ENCODE results near the gene PLEKHM3.

The PLEKHM3 gene

GRCh38 chr2:208065476-208065875 lies 40.1 kb upstream of the PLEKHM3 start:
- DNase-seq (ENCODE audit: low spot score) = no peak
- Histone ChIP-seq H3K27ac (no peak overlapping the region), H3K4me3 (no peak overlapping the region)
- TF ChIP-seq CTCF (IDR thresholded peaks at IDR 0.05) = no peak

- Histone ChIP-seq H3K27ac (no peak overlapping the region), H3K4me3 (no peak overlapping the region)
- DNase-seq (ENCODE audit: low spot score) = no peak
- TF ChIP-seq CTCF (IDR thresholded peaks at IDR 0.05) = no peak
Observed at GRCh38 chr2:208064220-208064961, 39.1 kb upstream of the PLEKHM3 start.

- no peak for TF ChIP-seq CTCF (IDR thresholded peaks at IDR 0.05)
- no peak overlapping the region for H3K27ac ChIP-seq
- no peak overlapping the region for H3K4me3 ChIP-seq
- no peak for DNase-seq (ENCODE audit: low spot score)
Observed at GRCh38 chr2:208062961-208063360, 37.6 kb upstream of the PLEKHM3 start.

GRCh38 chr2:208062113-208062512 lies 36.8 kb upstream of the PLEKHM3 start:
- no peak overlapping the region for H3K4me3 ChIP-seq
- no peak for DNase-seq (ENCODE audit: low spot score)
- H3K27ac ChIP-seq = no peak overlapping the region
- TF ChIP-seq CTCF (IDR thresholded peaks at IDR 0.05) = no peak

- H3K4me3 ChIP-seq = no peak overlapping the region
- H3K27ac ChIP-seq = no peak overlapping the region
- no peak for DNase-seq (ENCODE audit: low spot score)
- no peak for TF ChIP-seq CTCF (IDR thresholded peaks at IDR 0.05)
Observed at GRCh38 chr2:208057108-208057507, 31.8 kb upstream of the PLEKHM3 start.

- no peak for TF ChIP-seq CTCF (IDR thresholded peaks at IDR 0.05)
- DNase-seq (ENCODE audit: low spot score) = no peak
- no peak overlapping the region for H3K4me3 ChIP-seq
- no peak overlapping the region for H3K27ac ChIP-seq
Observed at GRCh38 chr2:208049441-208049840, 24.1 kb upstream of the PLEKHM3 start.

GRCh38 chr2:208049006-208049405 lies 23.7 kb upstream of the PLEKHM3 start:
- no peak overlapping the region for H3K27ac ChIP-seq
- no peak for TF ChIP-seq CTCF (IDR thresholded peaks at IDR 0.05)
- no peak for DNase-seq (ENCODE audit: low spot score)
- no peak overlapping the region for H3K4me3 ChIP-seq

Measured in coronary artery (tissue), 2 donors.